Inflammatory macrophage (primary cell): ENCODE results near the gene TRIB2.

Source experiments
- DNase-seq, 2 donors: peaks; one replicate each; pipeline ENCODE4 v3.0.0-alpha.2; 2020 to 2022

Gene TRIB2

DNA sequence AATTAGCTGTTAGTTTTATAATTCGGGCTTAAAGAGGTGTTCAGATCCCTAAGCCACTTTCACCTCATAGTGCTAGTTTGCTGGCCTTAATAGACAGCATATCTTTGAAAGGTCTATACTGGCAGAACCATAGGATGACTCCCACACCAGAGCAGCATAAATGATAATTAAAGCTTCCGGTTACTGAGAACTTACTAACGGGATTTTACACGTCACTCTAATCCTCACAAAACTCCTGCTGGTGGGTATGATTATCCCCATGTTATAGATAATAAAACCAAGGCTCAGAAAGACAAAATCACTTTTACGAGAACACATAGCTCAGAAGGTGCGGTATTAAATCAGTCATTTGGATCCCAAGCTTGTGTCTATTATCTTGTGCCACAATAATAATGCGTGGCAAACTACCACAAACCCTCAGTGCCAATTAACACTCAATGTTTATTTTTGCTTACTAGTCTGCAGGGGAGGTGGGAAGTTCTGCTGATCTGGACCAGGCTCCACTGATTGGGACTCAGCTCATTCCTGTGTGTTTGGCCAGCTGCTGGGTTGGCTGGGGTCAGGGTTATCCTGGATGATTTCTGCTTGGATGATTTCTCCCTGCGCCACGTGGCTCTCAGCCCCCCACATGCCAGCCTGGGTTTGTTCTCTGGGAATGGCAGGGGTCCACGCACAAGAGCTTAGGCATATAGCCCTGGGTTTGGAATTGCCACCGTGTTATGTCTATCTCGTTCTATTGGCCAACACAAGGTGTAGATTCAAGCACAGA, 62.3 kb downstream of the TRIB2 start:
- DNase-seq: no peak

GRCh38 chr2:12781329-12781728, 64.6 kb downstream of the TRIB2 start:
- no peak for DNase-seq

- no peak for DNase-seq
Observed at GRCh38 chr2:12787891-12788801, 71.4 kb downstream of the TRIB2 start.

DNA sequence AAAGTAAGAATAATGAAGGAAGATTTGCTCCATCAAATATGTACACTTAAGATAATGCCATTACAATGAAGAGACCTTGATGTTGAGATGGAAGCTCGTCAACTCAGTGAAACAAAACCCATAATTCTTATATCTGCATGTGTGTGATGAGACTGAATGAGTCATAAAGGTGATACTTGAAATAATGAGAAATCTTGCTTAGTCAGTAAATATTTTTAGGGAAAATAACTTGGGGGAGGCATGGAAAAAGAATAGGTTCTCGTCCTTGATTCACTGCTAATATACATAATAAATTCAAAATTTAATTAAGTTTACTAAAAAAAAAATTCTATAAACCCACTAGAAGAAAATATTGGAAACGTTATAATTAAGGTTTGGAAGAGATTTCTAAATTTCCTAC, 75.2 kb downstream of the TRIB2 start:
- DNase-seq: no peak
